H9 (cell line): ENCODE data around the gene LRCOL1. TPM values are rescaled to one million over a fixed set of nuclear protein-coding genes. Genes with fewer than 3 reads are reported as not detected.

Experiments
- DNase-seq: peaks from one replicate; pipeline ENCODE4 v3.0.0-alpha.2; 2017
- H2AFZ ChIP-seq: one replicate; pipeline ENCODE4 v1.6.1; 2013; ENCODE audit warnings: mild to moderate bottlenecking, low read length, control low read depth, moderate library complexity
- H2AK5ac ChIP-seq: 2 replicates; pipeline ENCODE4 v1.6.1; 2013; ENCODE audit warnings: low read length, control low read depth, mixed read lengths; ENCODE audit not compliant: insufficient read length
- H2BK120ac ChIP-seq: one replicate; pipeline ENCODE4 v1.6.1; 2013; ENCODE audit warnings: low read depth, mild to moderate bottlenecking, low read length, control low read depth, inconsistent platforms; ENCODE audit not compliant: poor library complexity, severe bottlenecking
- H2BK12ac ChIP-seq: 2 replicates; pipeline ENCODE4 v1.6.1; 2013; ENCODE audit warnings: low read length, control low read depth, mixed read lengths, low read depth; ENCODE audit not compliant: insufficient read length
- H2BK15ac ChIP-seq: 2 replicates; pipeline ENCODE4 v1.6.1; 2013; ENCODE audit warnings: low read depth, low read length, control low read depth
- H2BK20ac ChIP-seq: one replicate; pipeline ENCODE4 v1.6.1; 2013; ENCODE audit warnings: low read depth, mild to moderate bottlenecking, low read length, control low read depth, inconsistent platforms; ENCODE audit not compliant: poor library complexity, severe bottlenecking
- H2BK5ac ChIP-seq: 2 replicates; pipeline ENCODE4 v1.6.1; 2013; ENCODE audit warnings: low read length, control low read depth, mixed read lengths; ENCODE audit not compliant: insufficient read length
- H3K14ac ChIP-seq: 2 replicates; pipeline ENCODE4 v1.6.1; 2013; ENCODE audit warnings: low read length, control low read depth; ENCODE audit not compliant: insufficient read depth
- H3K18ac ChIP-seq: 2 replicates; pipeline ENCODE4 v1.6.1; 2013; ENCODE audit warnings: low read depth, mild to moderate bottlenecking, mixed read lengths, low read length, control low read depth; ENCODE audit not compliant: insufficient read length
- H3K23ac ChIP-seq: 2 replicates; pipeline ENCODE4 v1.6.1; 2013; ENCODE audit warnings: low read length, control low read depth, mixed read lengths, low read depth; ENCODE audit not compliant: insufficient read length
- H3K23me2 ChIP-seq: 2 replicates; pipeline ENCODE4 v1.6.1; 2013; ENCODE audit warnings: low read depth, mild to moderate bottlenecking, mixed read lengths, low read length, control low read depth; ENCODE audit not compliant: insufficient read length, poor library complexity, severe bottlenecking
- H3K27ac ChIP-seq: 2 replicates; pipeline ENCODE4 v1.5.1; 2013; ENCODE audit warnings: low read length, control low read depth, mixed read lengths, low read depth; ENCODE audit not compliant: insufficient read length
- H3K27me3 ChIP-seq: 2 replicates; pipeline ENCODE4 v1.6.1; 2013; ENCODE audit warnings: low read length, control low read depth, inconsistent platforms; ENCODE audit not compliant: insufficient read depth
- H3K4ac ChIP-seq: 2 replicates; pipeline ENCODE4 v1.6.1; 2013; ENCODE audit warnings: low read depth, mild to moderate bottlenecking, control low read depth, inconsistent platforms, low read length, moderate library complexity
- H3K4me1 ChIP-seq: 2 replicates; pipeline ENCODE4 v1.6.1; 2013; ENCODE audit warnings: low read length, control low read depth, inconsistent platforms; ENCODE audit not compliant: insufficient read depth
- H3K4me2 ChIP-seq: 2 replicates; pipeline ENCODE4 v1.6.1; 2013; ENCODE audit warnings: low read length, control low read depth, mixed read lengths; ENCODE audit not compliant: insufficient read length, insufficient read depth
- H3K56ac ChIP-seq: 2 replicates; pipeline ENCODE4 v1.6.1; 2013; ENCODE audit warnings: low read depth, mild to moderate bottlenecking, mixed read lengths, low read length, control low read depth; ENCODE audit not compliant: insufficient read length
- H3K79me1 ChIP-seq: 2 replicates; pipeline ENCODE4 v1.6.1; 2013; ENCODE audit warnings: low read depth, mild to moderate bottlenecking, moderate library complexity, low read length, control low read depth, inconsistent platforms; ENCODE audit not compliant: insufficient read depth, poor library complexity, severe bottlenecking
- H3K79me2 ChIP-seq: 2 replicates; pipeline ENCODE4 v1.6.1; 2013; ENCODE audit warnings: low read length, control low read depth, inconsistent platforms; ENCODE audit not compliant: insufficient read depth
- H3K9ac ChIP-seq: 2 replicates; pipeline ENCODE4 v1.6.1; 2013; ENCODE audit warnings: low read length, control low read depth, mixed read lengths; ENCODE audit not compliant: insufficient read length; ENCODE audit errors: extremely low read depth
- H3K9me3 ChIP-seq: one replicate; pipeline ENCODE4 v1.6.1; 2013; ENCODE audit warnings: low read depth, low read length, inconsistent platforms; ENCODE audit not compliant: control insufficient read depth
- H3T11ph ChIP-seq: one replicate; pipeline ENCODE4 v1.6.1; 2013; ENCODE audit warnings: mild to moderate bottlenecking, low read length, control low read depth, inconsistent platforms
- H4K20me1 ChIP-seq: one replicate; pipeline ENCODE4 v1.6.1; 2013; ENCODE audit not compliant: control insufficient read depth, insufficient read length, insufficient read depth
- H4K5ac ChIP-seq: 2 replicates; pipeline ENCODE4 v1.6.1; 2013; ENCODE audit warnings: low read depth, mild to moderate bottlenecking, mixed read lengths, low read length, control low read depth; ENCODE audit not compliant: insufficient read length
- H4K8ac ChIP-seq: replicated peaks from 2 replicates; pipeline ENCODE4 v1.6.1; 2013; ENCODE audit warnings: low read length, control low read depth, mixed read lengths, low read depth; ENCODE audit not compliant: insufficient read length
- H4K91ac ChIP-seq: 2 replicates; pipeline ENCODE4 v1.6.1; 2013; ENCODE audit warnings: low read depth, mild to moderate bottlenecking, moderate library complexity, mixed read lengths, low read length, control low read depth; ENCODE audit not compliant: insufficient read length
- H3K27ac Mint-ChIP-seq, 3 experiments: 2 replicates in 2 of 3; 3 replicates in 1 of 3; pipeline ENCODE4 v1.8.0; 2020 to 2021; ENCODE audit warnings: mixed read lengths in 3 of 3, mild to moderate bottlenecking in 1 of 3, moderate library complexity in 1 of 3
- H3K27me3 Mint-ChIP-seq: 2 replicates; pipeline ENCODE4 v1.8.0; 2021; ENCODE audit warnings: low read depth, mild to moderate bottlenecking, moderate library complexity, mixed read lengths
- H3K36me3 Mint-ChIP-seq, 3 experiments: 2 replicates in 2 of 3; 3 replicates in 1 of 3; pipeline ENCODE4 v1.8.0; 2020 to 2021; ENCODE audit warnings: low read depth in 3 of 3, mixed read lengths in 3 of 3; ENCODE audit not compliant: insufficient read depth in 1 of 3
- H3K4me1 Mint-ChIP-seq, 2 experiments: 2 replicates each; pipeline ENCODE4 v1.8.0; 2020; ENCODE audit warnings: mixed read lengths in 2 of 2
- H3K4me3 Mint-ChIP-seq, 2 experiments: 2 replicates in 1 of 2; 3 replicates in 1 of 2; pipeline ENCODE4 v1.8.0; 2020 to 2021; ENCODE audit warnings: mild to moderate bottlenecking in 2 of 2, mixed read lengths in 2 of 2, moderate library complexity in 1 of 2
- H3K9me3 Mint-ChIP-seq, 2 experiments: 2 replicates in 1 of 2; 3 replicates in 1 of 2; pipeline ENCODE4 v1.8.0; 2020; ENCODE audit warnings: mild to moderate bottlenecking in 2 of 2, mixed read lengths in 2 of 2, moderate library complexity in 1 of 2
- CTCF ChIP-seq: fragments of 200-600 bp; sonication (generic); conservative IDR thresholded peaks from 3 replicates; pipeline ENCODE4 v1.8.0; 2021; ENCODE audit warnings: antibody characterized with exemption, mild to moderate bottlenecking
- WGBS: extraction: QIAGEN DNeasy Blood & Tissue Kit; methylation state at CpG from one replicate; pipeline ENCODE4 v1.1.7; 2013; ENCODE audit warnings: missing lambda C conversion rate, low lambda C conversion rate, mixed read lengths; ENCODE audit not compliant: insufficient read length; ENCODE audit errors: extremely low coverage; 5-methylcytosine and 5-hydroxymethylcytosine counted together
- total RNA-seq: library from RNA; stranded (reverse); gene quantifications from 2 replicates; pipeline ENCODE4 v1.2.1, GENCODE V29; 2021

Gene LRCOL1
- total RNA-seq, 1 experiment from 2014 or later = not detected

- Histone ChIP-seq H3K9me3 (peaks cover 16% of the 10 kb centered on the region), H3K27me3 (peaks cover 22% of the 10 kb centered on the region), H3K27ac (no peak overlapping the region), H2BK5ac (no peak overlapping the region), H4K5ac (no peak overlapping the region), H2BK12ac (no peak overlapping the region), H3K14ac (no peak overlapping the region), H3T11ph (no peak overlapping the region), H2BK120ac (no peak overlapping the region), H4K8ac (no peak overlapping the region), H3K23ac (no peak overlapping the region), H2AFZ (no peak overlapping the region), H3K18ac (no peak overlapping the region), H2AK5ac (no peak overlapping the region), H2BK20ac (no peak overlapping the region), H3K4me1 (no peaks in the 10 kb centered on the region), H3K79me2 (no peaks in the 10 kb centered on the region), H3K23me2 (no peaks in the 10 kb centered on the region), H3K79me1 (no peaks in the 10 kb centered on the region), H4K20me1 (no peaks in the 10 kb centered on the region), H4K91ac (no peak overlapping the region), H3K4me2 (no peak overlapping the region), H2BK15ac (no peak overlapping the region), H3K9ac (no peak overlapping the region), H3K56ac (no peak overlapping the region), H3K4ac (no peak overlapping the region)
- H3K4me3 Mint-ChIP-seq = no peak overlapping the region
- no peak for DNase-seq
- H3K27ac Mint-ChIP-seq = no peak overlapping the region
- WGBS = no CpG with 5 or more reads among the region's 10 CpGs
- TF ChIP-seq CTCF = no peak
- no peaks in the 10 kb centered on the region for H3K4me1 Mint-ChIP-seq
- H3K36me3 Mint-ChIP-seq = peaks cover 0 to 4% (median 3%) of the 10 kb centered on the region in 3 experiments; a peak in 3 of 7 replicates
- H3K9me3 Mint-ChIP-seq = peaks cover 23 to 25% of the 10 kb centered on the region in 2 experiments
- H3K27me3 Mint-ChIP-seq = peaks cover 100% of the 10 kb centered on the region
Measured at GRCh38 chr12:132611620-132612019, 1.2 kb upstream of the LRCOL1 start.
